GM18526 (cell line): Measurements from ENCODE around the gene HCN2.

Source experiments
- POLR2A ChIP-seq: IDR thresholded peaks from 3 replicates; pipeline ENCODE4 v1.6.1; 2011; ENCODE audit not compliant: insufficient read length; ENCODE audit errors: extremely low read depth

Gene HCN2

GRCh38 chr19:619286-620002 is 29.8 kb downstream of the HCN2 start:
- TF ChIP-seq POLR2A, result no peak

- TF ChIP-seq POLR2A, result no peak
Measured at GRCh38 chr19:620166-620862, 30.6 kb downstream of the HCN2 start.

- no peak for TF ChIP-seq POLR2A
Measured at GRCh38 chr19:621819-622218, 32.1 kb downstream of the HCN2 start.

GRCh38 chr19:622666-623065 is 33.0 kb downstream of the HCN2 start:
- no peak for TF ChIP-seq POLR2A

DNA sequence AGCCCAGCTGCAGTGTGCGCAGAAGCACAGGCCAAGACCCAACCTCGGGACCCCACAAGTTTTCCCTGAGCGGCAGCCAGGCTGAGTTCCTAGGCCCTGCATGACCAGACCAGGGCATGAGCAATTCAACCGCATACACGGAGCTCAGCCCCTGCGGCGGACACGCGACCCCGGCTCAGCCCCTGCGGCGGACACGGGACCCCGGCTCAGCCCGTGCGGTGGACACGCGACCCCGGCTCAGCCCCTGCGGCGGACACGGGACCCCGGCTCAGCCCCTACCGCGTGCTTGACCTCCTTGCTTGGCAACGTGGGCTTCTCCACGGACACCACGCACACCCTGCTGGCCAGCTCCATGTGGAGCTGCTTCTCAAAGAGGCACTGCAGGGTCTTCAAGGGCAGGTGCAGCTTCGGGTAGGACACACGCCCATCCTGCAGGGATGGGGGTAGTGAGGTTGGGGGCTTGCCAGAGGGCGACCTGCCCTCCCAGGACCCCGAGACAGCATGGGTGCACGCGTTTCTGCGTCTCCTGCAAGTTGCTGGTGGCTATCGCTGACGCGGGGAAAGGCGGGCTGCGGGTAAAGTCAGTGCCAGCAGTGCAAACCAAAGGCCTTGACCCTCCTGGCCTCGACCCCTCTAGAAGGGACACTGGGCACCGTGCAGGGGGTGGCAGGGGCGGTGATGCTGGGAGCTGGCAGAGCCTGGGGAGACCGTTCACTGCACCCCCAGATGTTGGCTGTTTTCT is 33.7 kb downstream of the HCN2 start:
- no peak for TF ChIP-seq POLR2A

DNA sequence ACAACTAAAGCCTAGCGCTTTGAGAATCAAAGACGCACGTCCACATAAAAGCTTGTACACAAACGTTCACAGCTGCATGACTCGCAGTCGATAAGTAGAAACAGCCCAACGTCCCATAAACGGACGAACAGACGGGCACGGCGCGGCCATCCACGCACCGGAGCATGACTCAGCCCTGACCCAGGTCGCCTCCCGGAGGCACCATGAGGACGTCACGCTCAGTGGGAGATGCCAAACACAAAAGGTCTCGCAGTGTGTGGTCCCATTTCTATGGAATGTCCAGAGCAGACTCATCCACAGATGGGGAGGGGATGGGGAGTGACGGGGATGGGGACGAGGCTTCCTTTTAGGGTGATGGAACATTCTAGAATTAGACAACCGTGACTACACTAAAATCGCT is 34.3 kb downstream of the HCN2 start:
- TF ChIP-seq POLR2A, result no peak

DNA sequence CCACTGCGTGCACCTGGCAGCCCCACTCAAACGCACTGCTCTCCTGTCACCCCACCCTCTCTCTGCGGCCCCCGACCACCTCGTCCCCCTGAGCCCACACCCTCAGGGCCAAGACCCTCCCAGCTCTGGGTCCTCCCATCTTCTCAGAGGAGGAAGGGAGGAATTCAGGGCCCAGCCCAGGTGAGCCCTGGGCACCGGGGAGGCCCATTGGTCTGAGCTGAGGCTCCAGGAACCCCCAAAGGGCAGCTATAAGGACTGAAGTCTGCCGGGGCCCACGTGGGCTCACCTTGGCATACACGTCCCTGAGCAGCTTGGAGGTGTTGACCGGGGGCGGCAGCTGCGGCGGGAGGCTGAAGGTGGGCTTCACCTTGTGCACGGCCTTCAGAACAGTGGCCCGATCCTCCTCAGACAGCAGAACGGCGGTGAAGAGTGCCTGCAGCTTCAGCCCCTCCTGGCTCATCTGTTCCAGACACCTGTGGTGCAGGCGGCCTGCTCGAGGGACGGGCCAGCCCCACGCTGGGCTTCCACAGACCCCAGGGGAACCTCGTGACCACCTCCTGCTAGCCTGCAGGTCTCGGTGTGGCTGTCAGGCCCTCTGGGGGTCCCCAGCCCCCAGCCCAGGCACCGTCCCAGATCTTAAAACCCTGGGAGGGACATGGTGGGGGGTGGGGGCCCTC is 34.9 kb downstream of the HCN2 start:
- TF ChIP-seq POLR2A, result no peak

GRCh38 chr19:625257-625656 is 35.6 kb downstream of the HCN2 start:
- TF ChIP-seq POLR2A, result no peak

DNA sequence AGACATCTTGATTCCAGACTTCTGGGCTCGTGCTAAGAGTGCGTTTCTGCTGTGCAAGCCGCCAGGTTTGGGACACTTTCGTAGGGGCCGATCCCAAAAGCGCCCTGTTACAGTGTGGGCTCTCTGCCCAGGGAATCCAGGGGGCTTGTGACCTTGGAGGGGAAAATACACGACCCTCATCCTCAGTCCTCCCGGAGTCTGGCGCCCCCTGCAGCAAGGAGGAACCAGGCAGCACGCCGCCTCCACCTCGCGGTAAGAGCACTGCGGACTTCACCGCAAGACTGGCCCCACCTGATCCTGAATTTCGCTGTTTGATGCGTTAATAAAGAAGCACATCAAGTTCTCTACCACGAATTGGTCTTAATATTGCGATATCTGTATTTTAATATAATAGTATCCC is 38.5 kb downstream of the HCN2 start:
- no peak for TF ChIP-seq POLR2A

DNA sequence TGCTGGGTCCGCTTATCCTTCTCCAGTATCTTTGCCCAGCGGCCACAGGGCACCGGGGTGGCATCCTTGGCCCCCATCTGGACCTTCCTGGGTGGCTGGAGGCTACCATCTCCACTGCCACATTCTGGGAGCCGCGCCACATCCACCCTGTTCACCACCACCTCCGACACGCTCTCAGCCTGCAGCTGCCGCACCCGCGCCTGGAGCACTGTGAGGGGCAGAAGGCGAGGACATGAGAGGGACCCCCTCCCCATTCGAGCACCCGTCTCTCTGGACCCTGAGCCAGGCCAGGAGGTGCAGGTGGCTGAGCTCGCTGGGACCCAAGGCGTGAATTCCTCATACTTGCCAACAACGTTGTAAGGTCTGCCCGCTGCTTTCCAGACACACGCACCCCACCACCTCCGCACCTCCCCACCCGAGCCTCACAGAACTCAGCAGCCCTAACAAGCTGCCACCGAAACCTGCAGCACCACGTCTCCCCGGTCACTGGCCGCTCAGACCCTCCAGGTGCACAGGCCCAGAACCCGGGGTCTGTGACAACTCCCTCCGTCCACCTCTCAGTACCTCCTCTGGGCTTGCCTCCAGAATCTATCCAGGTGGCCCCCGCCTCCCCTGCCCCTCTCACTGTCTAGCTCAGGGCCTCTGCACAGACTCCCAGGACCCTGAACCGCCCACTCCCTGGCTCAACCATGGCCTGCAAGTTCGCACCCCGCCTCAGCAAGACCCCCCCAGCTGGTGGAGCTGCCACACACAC is 40.5 kb downstream of the HCN2 start:
- TF ChIP-seq POLR2A, result no peak

GRCh38 chr19:632579-633067 is 42.9 kb downstream of the HCN2 start:
- TF ChIP-seq POLR2A, result no peak

GRCh38 chr19:633068-633785 is 43.5 kb downstream of the HCN2 start, which contains the start of gene POLRMT:
Gene POLRMT, minus strand, starts transcription at chr19:633537. Its CDS starts 25 bp downstream, at chr19:633512.
- peak; percentile 53 for TF ChIP-seq POLR2A

DNA sequence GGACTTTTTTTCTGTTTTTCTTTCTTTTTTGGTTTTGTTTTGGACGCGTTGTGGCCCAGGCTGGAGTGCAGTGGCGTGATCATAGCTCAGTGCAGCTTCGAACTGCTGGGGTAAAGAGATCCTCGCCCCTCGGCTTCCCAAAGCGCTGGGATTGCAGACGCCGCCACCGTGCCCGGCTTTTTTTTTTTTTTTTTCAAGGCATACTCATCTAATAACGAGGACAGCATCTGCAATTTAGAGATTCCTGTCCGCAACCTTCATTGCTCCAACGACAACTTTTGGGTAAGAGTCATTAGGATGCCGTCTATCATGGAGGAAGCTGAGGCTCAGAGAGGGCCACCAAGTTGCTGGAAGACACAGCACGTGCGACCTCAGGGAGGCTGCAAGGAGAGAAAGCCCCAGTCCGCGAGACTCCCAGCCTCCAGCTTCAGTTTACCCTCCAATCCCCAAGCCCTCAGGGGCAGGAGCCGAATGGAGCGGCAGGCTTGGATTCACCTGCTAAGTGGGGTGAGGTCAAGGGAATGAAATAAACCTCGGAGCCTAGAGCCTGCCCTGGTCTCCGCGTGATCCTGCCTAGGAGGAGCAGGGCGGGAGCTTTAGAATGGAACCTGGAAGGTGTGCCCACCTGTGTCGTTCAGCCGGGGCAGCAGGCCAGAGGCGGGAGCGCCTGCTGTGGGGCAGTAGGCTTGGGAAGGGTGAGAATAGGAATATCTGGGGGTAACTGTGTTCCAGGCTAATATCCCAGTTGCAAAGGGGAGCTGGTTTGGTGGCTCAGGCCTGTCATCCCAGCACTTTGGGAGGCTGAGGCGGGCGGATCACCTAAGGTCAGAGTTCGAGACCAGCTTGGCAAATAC is 44.3 kb downstream of the HCN2 start:
- TF ChIP-seq POLR2A, result no peak
